GM10266 (cell line): ENCODE data around the gene SLC6A3.

Source experiments
- DNase-seq: peaks from one replicate; pipeline ENCODE4 v3.0.0; 2012; ENCODE audit errors: extremely low spot score
- TF ChIP-seq, protein P1 (sequence below): IDR thresholded peaks from 2 replicates; pipeline ENCODE4 v1.5.1; 2012; ENCODE audit warnings: mild to moderate bottlenecking, low read depth; ENCODE audit not compliant: control insufficient read depth, insufficient read depth; ENCODE audit errors: missing control alignments

Gene SLC6A3

DNA sequence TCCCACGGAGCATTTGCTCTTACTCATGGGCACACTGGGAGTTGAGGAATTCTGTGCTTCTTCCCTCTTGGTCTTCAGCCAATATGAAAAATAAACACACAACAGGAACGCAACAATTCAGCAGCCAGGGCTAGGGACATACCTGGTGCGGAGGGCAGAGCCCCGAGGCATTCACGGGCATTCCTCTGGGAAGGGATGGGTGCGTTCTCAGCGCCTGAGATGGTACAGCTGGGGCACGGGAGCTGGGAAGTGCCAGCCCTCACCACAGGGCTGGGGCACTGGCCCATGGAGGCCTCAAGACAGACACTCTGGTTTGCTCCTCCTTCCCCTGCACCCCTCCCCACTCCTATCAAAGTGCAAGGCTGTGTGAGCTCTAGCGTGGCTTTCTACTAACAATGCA lies 2.1 kb downstream of the SLC6A3 start:
- TF ChIP-seq, protein P1, sequence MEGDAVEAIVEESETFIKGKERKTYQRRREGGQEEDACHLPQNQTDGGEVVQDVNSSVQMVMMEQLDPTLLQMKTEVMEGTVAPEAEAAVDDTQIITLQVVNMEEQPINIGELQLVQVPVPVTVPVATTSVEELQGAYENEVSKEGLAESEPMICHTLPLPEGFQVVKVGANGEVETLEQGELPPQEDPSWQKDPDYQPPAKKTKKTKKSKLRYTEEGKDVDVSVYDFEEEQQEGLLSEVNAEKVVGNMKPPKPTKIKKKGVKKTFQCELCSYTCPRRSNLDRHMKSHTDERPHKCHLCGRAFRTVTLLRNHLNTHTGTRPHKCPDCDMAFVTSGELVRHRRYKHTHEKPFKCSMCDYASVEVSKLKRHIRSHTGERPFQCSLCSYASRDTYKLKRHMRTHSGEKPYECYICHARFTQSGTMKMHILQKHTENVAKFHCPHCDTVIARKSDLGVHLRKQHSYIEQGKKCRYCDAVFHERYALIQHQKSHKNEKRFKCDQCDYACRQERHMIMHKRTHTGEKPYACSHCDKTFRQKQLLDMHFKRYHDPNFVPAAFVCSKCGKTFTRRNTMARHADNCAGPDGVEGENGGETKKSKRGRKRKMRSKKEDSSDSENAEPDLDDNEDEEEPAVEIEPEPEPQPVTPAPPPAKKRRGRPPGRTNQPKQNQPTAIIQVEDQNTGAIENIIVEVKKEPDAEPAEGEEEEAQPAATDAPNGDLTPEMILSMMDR = no peak
- no peak for DNase-seq

DNA sequence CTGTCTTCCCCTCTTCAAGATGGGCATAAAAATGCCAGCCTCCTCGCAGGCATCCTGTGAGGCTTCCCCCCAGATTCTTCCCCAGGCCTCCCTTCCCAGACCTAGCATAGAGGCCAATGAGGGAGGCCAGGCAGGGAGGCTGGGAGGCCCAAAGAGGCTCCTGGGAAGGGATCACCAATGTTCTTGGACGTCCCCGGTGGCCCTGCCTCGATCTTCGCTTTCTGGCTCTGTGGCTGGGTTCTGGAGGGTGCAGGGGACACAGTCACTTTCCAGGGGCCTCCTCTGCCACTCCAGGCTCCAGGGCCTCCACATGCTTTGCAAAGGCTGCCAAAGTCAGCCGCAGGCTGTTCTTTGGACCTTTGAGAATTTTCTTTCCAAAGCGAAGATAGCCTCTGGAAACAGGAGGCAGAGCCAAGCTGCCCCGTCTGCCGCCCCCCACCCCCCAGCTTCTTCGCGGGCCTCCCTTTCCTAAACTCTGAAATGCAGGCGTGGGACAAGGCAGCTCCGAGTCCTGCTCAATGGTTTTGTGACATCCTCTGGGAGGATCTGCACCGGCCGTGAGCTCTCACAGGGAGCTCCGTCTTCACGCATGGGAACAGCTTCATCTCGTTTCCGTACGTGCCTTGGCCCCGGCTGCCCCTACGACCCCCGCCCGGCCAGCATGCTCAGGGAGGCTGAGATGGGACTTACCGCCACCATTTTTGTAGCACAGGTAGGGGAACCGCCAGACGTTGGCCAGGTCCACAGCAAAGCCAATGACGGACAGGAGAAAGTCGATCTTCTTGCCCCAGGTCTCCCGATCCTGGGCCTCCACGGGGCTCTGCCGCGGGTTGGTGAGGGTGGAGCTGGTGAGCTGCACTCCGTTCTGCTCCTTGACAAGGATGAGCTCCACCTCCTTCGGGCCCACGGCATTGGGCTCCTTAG lies 2.8 kb downstream of the SLC6A3 start:
- TF ChIP-seq, protein P1 = no peak
- DNase-seq = no peak

DNA sequence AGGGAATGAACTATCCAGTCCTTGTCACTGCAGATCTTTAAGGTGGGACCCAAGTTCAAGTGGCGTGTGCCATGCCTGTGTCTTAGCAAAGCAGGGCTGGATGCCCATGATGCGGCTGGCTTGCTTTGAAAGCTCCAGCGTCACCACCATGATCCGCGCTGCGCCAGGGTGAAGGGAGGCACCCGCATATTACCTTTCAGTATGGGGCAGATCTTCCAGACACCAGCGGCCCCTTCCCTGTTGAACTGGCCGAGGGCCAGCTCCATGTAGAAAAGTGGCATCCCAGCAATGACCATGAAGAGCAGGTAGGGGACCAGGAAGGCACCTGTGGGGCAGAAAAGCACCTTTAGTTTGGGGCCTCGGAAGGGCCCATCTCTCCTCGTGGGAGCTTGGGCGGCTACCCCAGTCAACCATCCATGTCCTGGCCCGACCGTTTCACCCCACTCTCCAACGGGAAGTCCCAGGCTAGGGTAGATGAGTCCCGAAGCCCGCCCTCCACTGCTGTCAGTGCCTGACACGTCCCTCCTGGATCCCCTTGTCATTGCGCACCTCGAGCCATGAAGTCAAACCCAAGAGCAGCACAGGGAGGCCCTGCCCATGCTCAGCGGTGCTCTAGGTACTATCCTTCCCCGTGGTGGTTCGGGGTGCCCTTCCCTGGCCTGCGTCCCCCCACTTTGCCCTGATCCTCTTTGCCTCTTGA lies 3.9 kb downstream of the SLC6A3 start:
- TF ChIP-seq, protein P1 = no peak
- DNase-seq = no peak

DNA sequence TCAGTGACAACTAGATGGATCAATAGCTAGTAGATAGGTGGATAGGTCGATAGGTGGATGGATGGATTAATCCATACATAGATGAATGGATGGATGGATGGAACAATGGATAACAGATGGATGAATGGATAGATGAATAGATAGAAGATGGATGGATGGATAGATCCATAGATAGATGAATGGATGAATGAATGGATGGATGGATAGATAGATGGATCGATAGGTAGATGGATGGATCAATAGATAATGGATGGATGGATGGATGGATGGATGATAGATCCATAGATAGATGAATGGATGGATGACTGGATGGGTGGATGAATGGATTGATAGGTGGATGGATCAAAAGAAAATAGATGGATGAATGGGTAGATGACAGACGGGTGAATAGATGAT lies 5.1 kb downstream of the SLC6A3 start:
- no peak for DNase-seq
- TF ChIP-seq, protein P1 = no peak

DNA sequence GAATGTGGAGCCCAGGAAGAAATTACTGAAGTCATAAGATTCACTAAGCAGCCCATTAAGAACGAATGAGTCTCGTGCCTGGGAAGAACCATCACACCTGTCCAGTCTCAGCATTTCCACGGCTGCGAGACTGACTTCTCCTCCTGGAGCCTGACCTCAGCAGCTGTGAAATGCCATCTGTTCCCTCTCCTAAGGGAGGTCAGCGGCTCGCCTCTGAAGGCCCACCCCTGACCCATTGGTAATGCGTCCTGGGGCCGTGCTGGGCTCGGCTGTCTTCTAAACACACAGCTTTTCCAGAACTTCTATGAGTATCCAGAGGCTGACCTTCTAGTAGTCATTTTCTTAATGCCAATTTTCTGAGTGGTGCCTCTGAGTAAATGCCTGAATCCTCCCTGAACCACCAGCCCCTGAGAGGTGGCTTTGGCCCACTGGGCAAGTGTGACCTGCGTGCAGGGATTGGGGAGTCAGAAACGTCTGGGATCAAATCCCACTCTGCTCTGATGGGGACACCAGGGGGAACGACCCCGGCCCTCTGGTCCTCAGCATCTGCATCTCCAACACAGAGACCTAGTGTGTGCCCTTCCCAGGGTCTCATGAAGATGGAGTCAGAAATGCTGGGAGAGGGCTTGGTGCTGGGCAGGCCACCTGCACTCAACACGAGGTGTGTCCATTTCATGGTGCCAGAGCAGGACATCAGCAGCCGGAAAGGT lies 5.7 kb downstream of the SLC6A3 start:
- no peak for DNase-seq
- TF ChIP-seq, protein P1 = no peak

DNA sequence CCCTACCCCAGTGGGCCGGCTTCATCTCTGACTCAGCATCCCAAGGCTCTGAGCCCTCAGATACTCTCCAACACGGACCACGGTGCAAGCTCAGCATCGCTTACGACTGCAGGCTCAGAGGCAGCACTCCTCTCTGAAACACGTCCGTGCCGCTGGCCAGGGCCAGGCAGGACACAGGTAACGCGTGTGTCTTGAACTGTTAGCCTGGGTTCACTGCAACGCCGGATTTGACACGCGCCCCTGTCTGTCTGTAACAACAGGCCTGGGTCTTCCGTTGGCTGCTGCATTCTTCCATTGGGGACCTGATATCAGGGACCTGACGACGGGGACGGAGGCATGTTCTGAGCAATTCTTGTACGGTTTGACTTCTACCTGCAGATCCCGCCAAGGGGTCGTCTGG lies 6.4 kb downstream of the SLC6A3 start:
- no peak for DNase-seq
- TF ChIP-seq, protein P1 = no peak
